Esophagus squamous epithelium (tissue), 5 donors: ENCODE measurements around the gene CCNYL1. TPM values are rescaled to one million over a fixed set of nuclear protein-coding genes. Genes with fewer than 3 reads are reported as not detected.

Experiments used
- DNase-seq: peaks from one replicate; lab custom pipeline; 2025; lab: John Stamatoyannopoulos, UW
- H3K27ac ChIP-seq, 4 donors: fragments of 200-600 bp; sonication (generic); one replicate each; pipeline ENCODE4 v1.5.1; 2016 to 2019; ENCODE audit warnings: mild to moderate bottlenecking in 1 of 4
- H3K27me3 ChIP-seq, 4 donors: fragments of 200-600 bp; sonication (generic); 1 replicate in 3 of 4; 2 replicates in 1 of 4; pipeline versions ENCODE4 v1.5.1 to v1.6.0; 2017 to 2021; ENCODE audit warnings: antibody characterized with exemption in 1 of 4
- H3K36me3 ChIP-seq, 3 donors: fragments of 200-600 bp; sonication (generic); one replicate each; pipeline ENCODE4 v1.5.1; 2016 to 2019
- H3K4me1 ChIP-seq, 3 donors: fragments of 200-600 bp; sonication (generic); one replicate each; pipeline ENCODE4 v1.5.1; 2017 to 2019
- H3K4me3 ChIP-seq, 4 donors: fragments of 200-600 bp; sonication (generic); 1 replicate in 3 of 4; 2 replicates in 1 of 4; pipeline ENCODE4 v1.5.1; 2016 to 2019; ENCODE audit warnings: mild to moderate bottlenecking in 2 of 4, moderate library complexity in 1 of 4
- H3K9me3 ChIP-seq, 3 donors: fragments of 200-600 bp; sonication (generic); one replicate each; pipeline ENCODE4 v1.5.1; 2016 to 2019
- CTCF ChIP-seq, 6 experiments: fragments of 450-650 bp in 4 of 6; fragments of 200-600 bp in 2 of 6; sonication (generic) in 2 of 6; IDR thresholded peaks; one replicate each; pipeline ENCODE4 v1.5.1; 2016 to 2019; ENCODE audit warnings: antibody characterized with exemption in 6 of 6, mild to moderate bottlenecking in 4 of 6, moderate library complexity in 4 of 6
- POLR2A ChIP-seq, 4 donors: fragments of 450-650 bp; IDR thresholded peaks; one replicate each; pipeline ENCODE4 v1.6.1; 2017; ENCODE audit warnings: antibody characterized with exemption in 4 of 4, mild to moderate bottlenecking in 4 of 4, moderate library complexity in 3 of 4
- WGBS, 2 donors: methylation state at CpG; one replicate each; pipeline ENCODE4 v1.1.5; 2018; 5-methylcytosine and 5-hydroxymethylcytosine counted together
- intact Hi-C: fragments of 100-400 bp; cut with DNase I; formaldehyde crosslinking; loops from one replicate; pipeline ENCODE4 v1.15.0; 2022
- total RNA-seq, 4 donors: library from RNA; depleted of rRNA; stranded (reverse); fragments of >200 nt; gene quantifications; one replicate each; pipeline ENCODE4 v1.1.0, GENCODE V29; 2016
- donor health status: DM: yes; HTN: yes; CAD: no.

Gene CCNYL1
- total RNA-seq, 4 donors from 2014 or later = 12.6 to 24.8 (median 15.4) TPM

- 69 to 74% methylated on average over 4 of the region's 4 CpGs for WGBS, 2 donors
- intact Hi-C loops = no loop called here
- Histone ChIP-seq H3K4me3 (no peak overlapping the region), H3K4me1 (peaks cover 0 to 5% (median 5%) of the 10 kb centered on the region in 3 donors), H3K9me3 (no peaks in the 10 kb centered on the region), H3K27me3 (no peaks in the 10 kb centered on the region), H3K27ac (no peak overlapping the region), H3K36me3 (no peaks in the 10 kb centered on the region)
- DNase-seq = no peak
- TF ChIP-seq POLR2A (IDR thresholded peaks at IDR 0.05) = no peak
- TF ChIP-seq CTCF (IDR thresholded peaks at IDR 0.05) = no peak
These were observed 67.0 kb downstream of the CCNYL1 start for GRCh38 chr2:207778298-207778882.

DNA sequence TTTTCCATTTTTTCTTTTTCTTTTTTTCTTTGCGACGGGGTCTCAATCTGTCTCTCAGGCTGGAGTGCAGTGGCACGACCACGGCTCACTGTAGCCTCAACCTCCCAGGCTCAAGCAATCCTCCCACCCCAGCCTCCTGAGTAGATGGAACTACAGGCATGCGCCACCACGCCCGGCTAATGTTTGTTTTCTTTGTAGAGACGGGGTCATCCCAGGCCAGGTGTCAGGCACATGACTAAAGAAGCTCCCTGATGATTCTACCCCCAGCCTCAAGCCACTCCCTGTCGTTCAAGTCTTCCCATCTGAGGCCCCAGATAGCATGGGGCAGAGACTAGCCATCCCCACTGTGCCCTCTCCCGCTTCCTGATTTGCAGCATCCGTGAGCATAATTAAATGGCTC lies 68.1 kb downstream of the CCNYL1 start:
- Histone ChIP-seq H3K27me3 (no peaks in the 10 kb centered on the region), H3K4me1 (peaks cover 0 to 5% (median 5%) of the 10 kb centered on the region in 3 donors), H3K36me3 (no peaks in the 10 kb centered on the region), H3K9me3 (no peaks in the 10 kb centered on the region), H3K4me3 (no peak overlapping the region), H3K27ac (no peak overlapping the region)
- intact Hi-C loops = no loop called here
- no peak for DNase-seq
- TF ChIP-seq CTCF (IDR thresholded peaks at IDR 0.05) (no peak), POLR2A (IDR thresholded peaks at IDR 0.05) (no peak)
- WGBS, 2 donors = 78 to 83% methylated on average over 11 of the region's 11 CpGs

- H3K9me3 ChIP-seq = no peaks in the 10 kb centered on the region
- H3K36me3 ChIP-seq = no peaks in the 10 kb centered on the region
- no peak for DNase-seq
- intact Hi-C loops = no loop called here
- TF ChIP-seq CTCF (IDR thresholded peaks at IDR 0.05) = no peak
- TF ChIP-seq POLR2A (IDR thresholded peaks at IDR 0.05) = no peak
- 55 to 66% methylated on average over 8 to 10 of the region's 10 CpGs for WGBS, 2 donors
- no peak overlapping the region for H3K4me3 ChIP-seq
- no peak overlapping the region for H3K27ac ChIP-seq
- H3K27me3 ChIP-seq = no peaks in the 10 kb centered on the region
- peaks cover 0 to 5% (median 5%) of the 10 kb centered on the region in 3 donors for H3K4me1 ChIP-seq
These were observed 71.0 kb downstream of the CCNYL1 start for GRCh38 chr2:207782238-207783030.

DNA sequence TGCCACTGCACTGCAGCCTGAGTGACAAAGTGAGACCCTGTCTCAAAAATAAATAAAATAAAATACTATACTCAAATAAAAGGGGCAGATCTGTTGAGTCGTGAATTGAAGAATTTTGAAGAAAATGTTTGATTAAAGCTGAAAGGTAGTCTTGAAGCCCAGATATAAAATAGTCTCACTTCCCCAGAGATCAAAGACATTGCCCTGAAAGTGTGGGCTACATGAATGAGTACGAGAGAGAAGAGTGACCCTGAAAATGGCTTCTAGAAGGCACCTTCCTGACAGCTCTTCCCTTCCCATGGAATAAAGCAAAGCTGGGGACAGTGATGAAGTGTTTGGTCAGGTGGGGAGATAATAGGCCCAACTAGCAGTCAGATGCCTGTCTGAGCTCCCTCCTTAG lies 72.1 kb downstream of the CCNYL1 start:
- Histone ChIP-seq H3K27me3 (no peaks in the 10 kb centered on the region), H3K36me3 (no peaks in the 10 kb centered on the region), H3K4me1 (peaks cover 0 to 10% (median 5%) of the 10 kb centered on the region in 3 donors), H3K4me3 (no peak overlapping the region), H3K27ac (no peak overlapping the region), H3K9me3 (no peaks in the 10 kb centered on the region)
- WGBS, 2 donors = 81% methylated on average over 2 of the region's 2 CpGs
- TF ChIP-seq POLR2A (IDR thresholded peaks at IDR 0.05) (no peak), CTCF (IDR thresholded peaks at IDR 0.05) (no peak)
- intact Hi-C loops = no loop called here
- no peak for DNase-seq

- WGBS, 2 donors = 58 to 70% methylated on average over 5 of the region's 5 CpGs
- H3K4me3 ChIP-seq = no peak overlapping the region
- no peaks in the 10 kb centered on the region for H3K9me3 ChIP-seq
- DNase-seq = no peak
- H3K27ac ChIP-seq = no peak overlapping the region
- peaks cover 0 to 10% (median 5%) of the 10 kb centered on the region in 3 donors for H3K4me1 ChIP-seq
- no peaks in the 10 kb centered on the region for H3K36me3 ChIP-seq
- H3K27me3 ChIP-seq = no peaks in the 10 kb centered on the region
- TF ChIP-seq CTCF (IDR thresholded peaks at IDR 0.05) (no peak), POLR2A (IDR thresholded peaks at IDR 0.05) (no peak)
- intact Hi-C loops = no loop called here
These were observed 73.5 kb downstream of the CCNYL1 start for GRCh38 chr2:207784898-207785297.
